ENCODE measurements around the gene CUX1.

DNA sequence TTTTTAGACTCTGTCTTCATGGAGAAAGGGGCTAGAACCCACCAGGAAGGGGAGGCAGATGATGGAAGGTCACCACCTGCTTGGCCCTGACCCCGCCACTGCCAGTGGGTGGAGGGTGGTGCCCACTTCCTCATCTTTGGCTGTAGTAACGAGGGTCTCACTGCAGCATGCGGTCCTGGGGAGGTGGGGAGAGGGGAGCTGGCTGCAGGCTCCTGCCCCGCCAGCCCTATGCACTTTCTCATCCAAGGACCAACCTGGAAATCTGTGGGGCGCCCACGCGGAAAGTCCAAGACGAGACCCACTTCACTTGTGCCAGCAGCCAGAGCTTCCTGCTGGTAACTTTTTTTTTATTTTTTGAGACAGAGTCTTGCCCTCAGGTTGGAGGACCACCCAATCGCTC, 101.0 kb downstream of the CUX1 start:
- TF ChIP-seq, protein P1, sequence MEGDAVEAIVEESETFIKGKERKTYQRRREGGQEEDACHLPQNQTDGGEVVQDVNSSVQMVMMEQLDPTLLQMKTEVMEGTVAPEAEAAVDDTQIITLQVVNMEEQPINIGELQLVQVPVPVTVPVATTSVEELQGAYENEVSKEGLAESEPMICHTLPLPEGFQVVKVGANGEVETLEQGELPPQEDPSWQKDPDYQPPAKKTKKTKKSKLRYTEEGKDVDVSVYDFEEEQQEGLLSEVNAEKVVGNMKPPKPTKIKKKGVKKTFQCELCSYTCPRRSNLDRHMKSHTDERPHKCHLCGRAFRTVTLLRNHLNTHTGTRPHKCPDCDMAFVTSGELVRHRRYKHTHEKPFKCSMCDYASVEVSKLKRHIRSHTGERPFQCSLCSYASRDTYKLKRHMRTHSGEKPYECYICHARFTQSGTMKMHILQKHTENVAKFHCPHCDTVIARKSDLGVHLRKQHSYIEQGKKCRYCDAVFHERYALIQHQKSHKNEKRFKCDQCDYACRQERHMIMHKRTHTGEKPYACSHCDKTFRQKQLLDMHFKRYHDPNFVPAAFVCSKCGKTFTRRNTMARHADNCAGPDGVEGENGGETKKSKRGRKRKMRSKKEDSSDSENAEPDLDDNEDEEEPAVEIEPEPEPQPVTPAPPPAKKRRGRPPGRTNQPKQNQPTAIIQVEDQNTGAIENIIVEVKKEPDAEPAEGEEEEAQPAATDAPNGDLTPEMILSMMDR (IDR thresholded peaks at IDR 0.05), result no peak
- no peak for TF ChIP-seq POLR2A (IDR thresholded peaks at IDR 0.05)

All from uterus (tissue), 2 donors.